ENCODE results near the gene ALS2CL. TPM values are rescaled to one million over a fixed set of nuclear protein-coding genes. Genes with fewer than 3 reads are reported as not detected.
A peak's percentile ranks its signal among the peaks of the same experiment; 100 is the strongest.

The ALS2CL gene
- total RNA-seq, 4 donors from 2014 or later, result 55.8 to 68.5 (median 63.7) TPM

GRCh38 chr3:46725621-46726314 lies 32.3 kb upstream of the ALS2CL start:
- Histone ChIP-seq H3K36me3 (no peaks in the 10 kb centered on the region), H3K27me3 (no peaks in the 10 kb centered on the region), H3K4me1 (no peaks in the 10 kb centered on the region), H3K9me3 (no peaks in the 10 kb centered on the region), H3K4me3 (replicated peaks in 1 of 3) (no peak overlapping the region), H3K27ac (no peak overlapping the region)
- WGBS, 2 donors, result 56% methylated on average over 6 of the region's 6 CpGs
- intact Hi-C loops (cut with DNase I), result no loop called here
- DNase-seq, result peak; percentile 12 to 13
- no peak for TF ChIP-seq POLR2A (IDR thresholded peaks at IDR 0.05)
- TF ChIP-seq, protein P1, sequence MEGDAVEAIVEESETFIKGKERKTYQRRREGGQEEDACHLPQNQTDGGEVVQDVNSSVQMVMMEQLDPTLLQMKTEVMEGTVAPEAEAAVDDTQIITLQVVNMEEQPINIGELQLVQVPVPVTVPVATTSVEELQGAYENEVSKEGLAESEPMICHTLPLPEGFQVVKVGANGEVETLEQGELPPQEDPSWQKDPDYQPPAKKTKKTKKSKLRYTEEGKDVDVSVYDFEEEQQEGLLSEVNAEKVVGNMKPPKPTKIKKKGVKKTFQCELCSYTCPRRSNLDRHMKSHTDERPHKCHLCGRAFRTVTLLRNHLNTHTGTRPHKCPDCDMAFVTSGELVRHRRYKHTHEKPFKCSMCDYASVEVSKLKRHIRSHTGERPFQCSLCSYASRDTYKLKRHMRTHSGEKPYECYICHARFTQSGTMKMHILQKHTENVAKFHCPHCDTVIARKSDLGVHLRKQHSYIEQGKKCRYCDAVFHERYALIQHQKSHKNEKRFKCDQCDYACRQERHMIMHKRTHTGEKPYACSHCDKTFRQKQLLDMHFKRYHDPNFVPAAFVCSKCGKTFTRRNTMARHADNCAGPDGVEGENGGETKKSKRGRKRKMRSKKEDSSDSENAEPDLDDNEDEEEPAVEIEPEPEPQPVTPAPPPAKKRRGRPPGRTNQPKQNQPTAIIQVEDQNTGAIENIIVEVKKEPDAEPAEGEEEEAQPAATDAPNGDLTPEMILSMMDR (IDR thresholded peaks at IDR 0.05), result no peak

DNA sequence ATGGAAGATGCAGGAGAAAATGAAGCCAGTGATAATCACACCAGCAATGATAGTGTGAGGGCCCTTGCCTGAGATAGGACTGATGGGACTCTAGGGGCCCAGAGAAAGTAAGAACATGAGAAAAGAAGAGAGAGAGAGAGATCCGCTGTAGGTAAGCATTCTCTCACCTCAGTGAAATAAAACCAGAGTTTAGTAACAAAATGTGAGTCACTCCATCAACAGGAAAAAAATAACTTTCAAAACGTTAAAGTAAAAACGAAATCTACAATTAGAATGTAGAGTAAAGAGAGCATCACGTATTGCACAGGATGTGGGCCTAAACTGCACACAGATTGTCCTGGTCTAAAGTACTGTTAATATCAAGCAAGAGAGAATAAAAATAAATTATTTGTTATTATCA lies 30.9 kb upstream of the ALS2CL start:
- Histone ChIP-seq H3K36me3 (no peaks in the 10 kb centered on the region), H3K27me3 (no peaks in the 10 kb centered on the region), H3K4me1 (no peaks in the 10 kb centered on the region), H3K9me3 (no peaks in the 10 kb centered on the region), H3K27ac (no peak overlapping the region), H3K4me3 (replicated peaks in 1 of 3) (no peak overlapping the region)
- DNase-seq, result no peak
- WGBS, 2 donors, result 82 to 86% methylated on average over 4 of the region's 4 CpGs
- TF ChIP-seq, protein P1 (IDR thresholded peaks at IDR 0.05), result no peak
- no peak for TF ChIP-seq POLR2A (IDR thresholded peaks at IDR 0.05)
- intact Hi-C loops (cut with DNase I), result no loop called here

DNA sequence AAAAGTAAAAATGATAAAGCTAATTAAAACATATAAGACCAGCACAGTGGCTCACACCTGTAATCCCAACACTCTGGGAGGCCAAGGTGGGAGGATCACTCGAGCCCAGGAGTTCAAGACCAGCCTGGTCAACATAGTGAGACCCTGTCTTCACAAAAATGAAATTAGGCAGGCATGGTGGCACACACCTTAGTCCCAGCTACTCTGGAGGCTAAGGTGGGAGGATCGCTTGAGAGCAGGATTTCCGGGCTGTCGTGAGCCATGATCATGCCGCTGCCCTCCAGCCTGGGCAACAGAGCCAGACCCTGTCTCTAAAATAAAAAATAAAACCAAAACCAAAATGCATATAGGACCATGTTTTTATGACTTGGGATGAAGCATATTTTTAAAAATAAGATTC lies 29.0 kb upstream of the ALS2CL start:
- TF ChIP-seq, protein P1 (IDR thresholded peaks at IDR 0.05), result no peak
- TF ChIP-seq POLR2A (IDR thresholded peaks at IDR 0.05), result no peak
- Histone ChIP-seq H3K9me3 (no peaks in the 10 kb centered on the region), H3K27ac (no peak overlapping the region), H3K36me3 (no peaks in the 10 kb centered on the region), H3K4me1 (no peaks in the 10 kb centered on the region), H3K4me3 (replicated peaks in 1 of 3) (no peak overlapping the region), H3K27me3 (no peaks in the 10 kb centered on the region)
- DNase-seq, result no peak
- intact Hi-C loops (cut with DNase I), result no loop called here
- WGBS, 2 donors, result 91 to 94% methylated on average over 5 of the region's 5 CpGs

- 97 to 98% methylated on average over 2 of the region's 2 CpGs for WGBS, 2 donors
- intact Hi-C loops (cut with DNase I), result no loop called here
- no peak for TF ChIP-seq POLR2A (IDR thresholded peaks at IDR 0.05)
Measured at GRCh38 chr3:46721009-46721408, 27.5 kb upstream of the ALS2CL start.

GRCh38 chr3:46719735-46720271 lies 26.3 kb upstream of the ALS2CL start:
- intact Hi-C loops (cut with DNase I), result no loop called here
- Histone ChIP-seq H3K9me3 (no peaks in the 10 kb centered on the region), H3K36me3 (no peaks in the 10 kb centered on the region), H3K27ac (no peak overlapping the region), H3K4me3 (replicated peaks in 1 of 3) (no peak overlapping the region), H3K27me3 (no peaks in the 10 kb centered on the region), H3K4me1 (no peaks in the 10 kb centered on the region)
- TF ChIP-seq, protein P1 (IDR thresholded peaks at IDR 0.05), result no peak
- no peak for TF ChIP-seq POLR2A (IDR thresholded peaks at IDR 0.05)
- WGBS, 2 donors, result 85 to 94% methylated on average over 4 of the region's 4 CpGs
- no peak for DNase-seq

More at GRCh38 chr3:46721009-46721408, 27.5 kb upstream of the ALS2CL start:
- no peak overlapping the region for H3K27ac ChIP-seq
- H3K36me3 ChIP-seq, result no peaks in the 10 kb centered on the region
- H3K4me1 ChIP-seq, result no peaks in the 10 kb centered on the region
- H3K27me3 ChIP-seq, result no peaks in the 10 kb centered on the region
- H3K9me3 ChIP-seq, result no peaks in the 10 kb centered on the region
- no peak for DNase-seq
- no peak overlapping the region for H3K4me3 ChIP-seq (replicated peaks in 1 of 3)

Data from thyroid gland (tissue), 4 donors.